ENCODE measurements around the gene KYNU. TPM values are rescaled to one million over a fixed set of nuclear protein-coding genes. Genes with fewer than 3 reads are reported as not detected.

The KYNU gene
- total RNA-seq, 1 donor from 2014 or later = not detected

GRCh38 chr2:142918624-142919023 is 41.2 kb downstream of the KYNU start:
- Mint-ChIP-seq H3K4me1 (no peaks in the 10 kb centered on the region), H3K27me3 (ENCODE audit: insufficient read depth, low read depth) (no peaks in the 10 kb centered on the region), H3K4me3 (no peak overlapping the region), H3K9me3 (no peaks in the 10 kb centered on the region), H3K27ac (no peak overlapping the region), H3K36me3 (no peaks in the 10 kb centered on the region)
- no peaks in the 10 kb centered on the region for H3K4me1 ChIP-seq
- no peaks in the 10 kb centered on the region for H3K27me3 ChIP-seq
- H3F3A ChIP-seq (ENCODE audit: low read depth) = no peaks in the 10 kb centered on the region
- H3K79me2 ChIP-seq (ENCODE audit: low read depth) = no peaks in the 10 kb centered on the region
- no peak overlapping the region for H3K9ac ChIP-seq
- DNase-seq (ENCODE audit: low spot score) = no peak
- no peak overlapping the region for H3K4me2 ChIP-seq
- H3K27ac ChIP-seq = no peak overlapping the region
- no peaks in the 10 kb centered on the region for H3K36me3 ChIP-seq
- H3K9me3 ChIP-seq (ENCODE audit: low read depth) = no peaks in the 10 kb centered on the region
- H4K20me1 ChIP-seq (ENCODE audit: low read depth) = no peaks in the 10 kb centered on the region
- H3K4me3 ChIP-seq = no peak overlapping the region
- no peak overlapping the region for H2AFZ ChIP-seq (replicated peaks)
- no peak for TF ChIP-seq EZH2phosphoT487 (IDR thresholded peaks at IDR 0.05)
- TF ChIP-seq, protein P1, sequence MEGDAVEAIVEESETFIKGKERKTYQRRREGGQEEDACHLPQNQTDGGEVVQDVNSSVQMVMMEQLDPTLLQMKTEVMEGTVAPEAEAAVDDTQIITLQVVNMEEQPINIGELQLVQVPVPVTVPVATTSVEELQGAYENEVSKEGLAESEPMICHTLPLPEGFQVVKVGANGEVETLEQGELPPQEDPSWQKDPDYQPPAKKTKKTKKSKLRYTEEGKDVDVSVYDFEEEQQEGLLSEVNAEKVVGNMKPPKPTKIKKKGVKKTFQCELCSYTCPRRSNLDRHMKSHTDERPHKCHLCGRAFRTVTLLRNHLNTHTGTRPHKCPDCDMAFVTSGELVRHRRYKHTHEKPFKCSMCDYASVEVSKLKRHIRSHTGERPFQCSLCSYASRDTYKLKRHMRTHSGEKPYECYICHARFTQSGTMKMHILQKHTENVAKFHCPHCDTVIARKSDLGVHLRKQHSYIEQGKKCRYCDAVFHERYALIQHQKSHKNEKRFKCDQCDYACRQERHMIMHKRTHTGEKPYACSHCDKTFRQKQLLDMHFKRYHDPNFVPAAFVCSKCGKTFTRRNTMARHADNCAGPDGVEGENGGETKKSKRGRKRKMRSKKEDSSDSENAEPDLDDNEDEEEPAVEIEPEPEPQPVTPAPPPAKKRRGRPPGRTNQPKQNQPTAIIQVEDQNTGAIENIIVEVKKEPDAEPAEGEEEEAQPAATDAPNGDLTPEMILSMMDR (IDR thresholded peaks at IDR 0.05) = no peak
- no peak for TF ChIP-seq EZH2 (IDR thresholded peaks at IDR 0.05)

DNA sequence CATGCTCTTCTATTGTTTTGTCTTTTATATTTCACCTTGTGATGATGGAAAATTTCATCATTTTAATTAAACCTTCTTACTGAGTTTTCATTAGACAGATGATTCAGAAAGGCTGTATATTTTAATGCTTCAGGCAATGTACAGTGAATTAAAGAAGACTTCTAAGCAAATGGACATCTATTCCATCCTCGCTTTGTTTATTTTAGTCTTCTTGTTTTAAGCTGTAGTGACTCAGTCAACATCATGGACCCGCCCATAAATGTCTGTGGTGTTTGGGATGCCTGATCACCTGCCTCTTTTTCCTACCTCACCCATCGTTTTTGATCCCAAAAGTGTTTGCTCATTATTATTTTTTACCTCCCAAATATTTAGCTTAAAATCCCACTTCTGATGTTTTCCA is 43.1 kb downstream of the KYNU start:
- Histone ChIP-seq H3K36me3 (no peaks in the 10 kb centered on the region), H3K27ac (no peak overlapping the region), H2AFZ (replicated peaks) (no peak overlapping the region), H3K4me1 (no peaks in the 10 kb centered on the region), H3K4me2 (no peak overlapping the region), H4K20me1 (ENCODE audit: low read depth) (no peaks in the 10 kb centered on the region), H3K9ac (no peak overlapping the region), H3F3A (ENCODE audit: low read depth) (no peaks in the 10 kb centered on the region), H3K4me3 (no peak overlapping the region), H3K79me2 (ENCODE audit: low read depth) (no peaks in the 10 kb centered on the region), H3K27me3 (no peaks in the 10 kb centered on the region), H3K9me3 (ENCODE audit: low read depth) (no peaks in the 10 kb centered on the region)
- Mint-ChIP-seq H3K4me1 (no peaks in the 10 kb centered on the region), H3K36me3 (no peaks in the 10 kb centered on the region), H3K27ac (no peak overlapping the region), H3K9me3 (no peaks in the 10 kb centered on the region), H3K27me3 (ENCODE audit: insufficient read depth, low read depth) (no peaks in the 10 kb centered on the region), H3K4me3 (no peak overlapping the region)
- TF ChIP-seq, protein P1 (IDR thresholded peaks at IDR 0.05) = no peak
- TF ChIP-seq EZH2phosphoT487 (IDR thresholded peaks at IDR 0.05) (no peak), EZH2 (IDR thresholded peaks at IDR 0.05) (no peak)
- DNase-seq (ENCODE audit: low spot score) = no peak

GRCh38 chr2:142926445-142926844 is 49.0 kb downstream of the KYNU start:
- no peaks in the 10 kb centered on the region for H3K36me3 Mint-ChIP-seq
- no peak overlapping the region for H3K4me3 ChIP-seq
- no peak overlapping the region for H3K27ac Mint-ChIP-seq
- no peak overlapping the region for H3K27ac ChIP-seq
- DNase-seq (ENCODE audit: low spot score) = no peak
- H3F3A ChIP-seq (ENCODE audit: low read depth) = no peaks in the 10 kb centered on the region
- H3K4me1 Mint-ChIP-seq = no peaks in the 10 kb centered on the region
- H3K79me2 ChIP-seq (ENCODE audit: low read depth) = no peaks in the 10 kb centered on the region
- H3K4me3 Mint-ChIP-seq = no peak overlapping the region
- H3K4me2 ChIP-seq = no peak overlapping the region
- no peak overlapping the region for H2AFZ ChIP-seq (replicated peaks)
- no peak overlapping the region for H3K9ac ChIP-seq
- TF ChIP-seq, protein P1 (IDR thresholded peaks at IDR 0.05) = no peak
- TF ChIP-seq EZH2 (IDR thresholded peaks at IDR 0.05) (no peak), EZH2phosphoT487 (IDR thresholded peaks at IDR 0.05) (no peak)
- H3K36me3 ChIP-seq = no peaks in the 10 kb centered on the region
- no peaks in the 10 kb centered on the region for H4K20me1 ChIP-seq (ENCODE audit: low read depth)
- no peaks in the 10 kb centered on the region for H3K9me3 ChIP-seq (ENCODE audit: low read depth)
- no peaks in the 10 kb centered on the region for H3K27me3 Mint-ChIP-seq (ENCODE audit: insufficient read depth, low read depth)
- H3K27me3 ChIP-seq = no peaks in the 10 kb centered on the region
- no peaks in the 10 kb centered on the region for H3K9me3 Mint-ChIP-seq
- H3K4me1 ChIP-seq = no peaks in the 10 kb centered on the region

Data from neural progenitor cell (in vitro differentiated cells).